Stimulated activated CD4-positive, alpha-beta T cell treated with anti-CD3 and anti-CD28 coated beads, Interleukin-4, amount 100 ng/mL, for 4 hours (primary cell): ENCODE data around the gene OSMR.

ENCODE experiments used
- DNase-seq, 2 experiments: peaks; one replicate each; pipeline ENCODE4 v3.0.0-alpha.2; 2020

OSMR gene

DNA sequence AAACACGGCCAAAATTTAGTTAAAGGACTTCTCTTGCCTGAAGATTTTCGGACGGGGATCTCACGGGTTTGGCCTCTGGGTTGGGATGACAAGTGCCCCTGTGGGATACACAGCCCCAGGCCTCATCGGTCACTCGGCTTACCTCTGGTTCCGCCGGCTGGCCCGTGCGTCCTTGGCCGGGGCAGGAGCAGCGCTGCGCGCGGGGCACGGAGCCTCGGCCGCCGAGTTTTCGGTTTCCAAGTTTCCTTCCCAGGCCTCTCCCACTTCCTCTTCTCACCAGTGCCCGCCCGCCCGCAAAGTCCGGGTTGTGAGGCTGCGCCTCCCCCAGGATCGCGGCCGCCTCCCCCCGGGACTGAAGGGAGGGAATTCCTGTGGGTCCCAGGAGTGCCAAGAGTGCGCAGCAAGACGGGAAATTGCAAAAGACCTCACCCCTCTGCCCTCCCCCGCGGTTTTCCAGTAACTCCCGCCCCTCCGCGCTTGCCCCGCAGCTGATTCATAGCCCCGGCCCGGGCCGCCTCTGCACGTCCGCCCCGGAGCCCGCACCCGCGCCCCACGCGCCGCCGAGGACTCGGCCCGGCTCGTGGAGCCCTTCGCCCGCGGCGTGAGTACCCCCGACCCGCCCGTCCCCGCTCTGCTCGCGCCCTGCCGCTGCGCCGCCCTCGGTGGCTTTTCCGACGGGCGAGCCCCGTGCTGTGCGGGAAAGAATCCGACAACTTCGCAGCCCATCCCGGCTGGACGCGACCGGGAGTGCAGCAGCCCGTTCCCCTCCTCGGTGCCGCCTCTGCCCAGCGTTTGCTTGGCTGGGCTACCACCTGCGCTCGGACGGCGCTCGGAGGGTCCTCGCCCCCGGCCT, at the start of gene OSMR:
Gene OSMR (plus strand): TSS at position 487 of the 853 bp plus-strand sequence. CDS start 23,033 bp downstream, outside the sequence.
- DNase-seq: peak; percentile 2 to 27

DNA sequence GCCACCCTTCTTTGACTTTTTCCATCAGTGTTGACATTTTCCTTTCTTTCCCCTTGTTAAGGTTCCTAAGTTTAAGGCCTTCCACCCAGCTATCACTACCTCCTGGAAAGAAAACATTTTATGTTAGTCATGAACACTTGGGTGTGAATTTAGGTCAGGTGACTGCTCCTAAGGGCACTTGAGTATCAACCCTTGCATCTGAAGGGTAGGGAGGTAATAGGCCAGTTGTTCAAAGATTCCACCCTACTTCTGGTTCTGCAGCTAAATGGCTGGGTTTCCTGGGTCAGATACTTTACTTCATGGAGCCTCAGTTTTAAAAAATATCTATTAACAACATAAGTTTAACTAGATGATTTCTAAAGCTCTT, 49.1 kb upstream of the OSMR start:
- no peak for DNase-seq

DNA sequence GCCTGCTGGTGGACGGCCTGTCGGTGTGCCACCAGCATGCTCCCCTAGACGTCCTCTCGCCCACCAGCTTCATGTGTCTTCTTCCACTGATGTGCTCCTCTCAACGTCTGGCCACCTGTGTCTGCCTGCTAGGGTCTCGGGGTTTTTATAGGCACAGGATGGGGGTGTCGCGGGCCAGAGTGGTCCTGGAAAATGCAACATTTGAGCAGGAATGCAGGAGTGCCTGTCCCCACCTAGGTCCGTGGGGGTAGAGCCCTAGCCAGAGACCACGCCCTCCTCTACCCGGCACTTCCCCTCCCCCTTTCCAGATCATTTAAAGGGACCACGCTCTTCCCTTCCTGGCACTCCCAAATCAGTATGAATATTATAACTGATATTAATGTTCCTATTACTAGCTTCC, 48.0 kb upstream of the OSMR start:
- DNase-seq: no peak

DNA sequence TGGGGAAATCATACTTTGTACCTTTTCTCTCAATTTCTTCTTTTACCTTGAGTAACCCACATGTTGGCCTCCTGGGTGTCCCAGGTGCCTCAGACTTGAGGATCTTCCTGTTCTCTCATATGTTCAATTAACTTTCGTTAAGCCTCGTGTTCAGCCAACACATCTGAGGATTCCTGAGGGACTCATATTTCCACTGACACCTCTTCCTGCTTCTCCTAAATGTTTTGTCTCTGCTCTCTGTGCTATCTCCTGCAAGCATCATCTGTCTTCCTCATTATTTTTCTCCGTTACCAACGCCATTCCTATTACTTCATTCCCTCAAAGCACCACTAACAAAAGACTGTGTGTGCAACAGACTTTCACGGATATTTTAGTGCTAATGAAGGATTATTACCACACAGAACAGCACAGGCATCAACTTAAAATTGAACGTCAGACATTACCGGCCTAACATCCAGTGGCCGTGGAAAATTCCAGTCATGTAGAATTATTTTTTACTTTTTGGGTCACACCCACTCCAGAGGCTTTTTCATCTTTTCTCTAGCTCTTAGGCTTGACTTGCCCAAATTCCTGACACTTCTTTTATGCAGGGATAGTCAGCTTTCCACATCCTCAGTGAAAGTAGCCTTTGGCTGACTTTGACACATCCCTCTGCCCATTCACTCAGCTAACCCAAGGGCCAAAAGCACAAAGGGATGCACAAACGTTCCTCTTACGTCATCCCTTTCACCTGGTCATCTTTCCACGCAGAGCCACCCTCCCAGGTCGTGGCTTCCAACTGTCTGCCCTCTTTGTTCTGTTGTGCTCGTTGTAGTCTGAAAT, 46.0 kb upstream of the OSMR start:
- DNase-seq: no peak

DNA sequence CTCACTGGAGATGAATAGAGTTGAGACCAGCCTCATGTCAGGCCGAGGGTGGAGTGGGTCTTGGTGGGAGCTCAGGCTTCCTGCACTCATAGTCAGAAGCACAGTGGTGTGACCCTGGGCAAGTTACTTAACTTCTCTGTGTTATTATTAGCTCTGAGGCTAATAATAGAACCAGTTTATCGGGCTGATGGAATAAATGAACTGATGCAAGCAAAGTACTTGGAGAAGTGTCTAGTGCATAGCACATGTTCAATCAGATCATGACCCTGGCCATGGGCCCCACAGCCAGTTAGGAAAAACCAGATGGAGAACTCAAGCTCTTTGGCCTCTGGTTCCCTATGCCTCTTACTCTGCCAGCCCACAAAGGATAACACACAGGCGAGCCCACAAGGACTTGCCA, 45.3 kb upstream of the OSMR start:
- no peak for DNase-seq

DNA sequence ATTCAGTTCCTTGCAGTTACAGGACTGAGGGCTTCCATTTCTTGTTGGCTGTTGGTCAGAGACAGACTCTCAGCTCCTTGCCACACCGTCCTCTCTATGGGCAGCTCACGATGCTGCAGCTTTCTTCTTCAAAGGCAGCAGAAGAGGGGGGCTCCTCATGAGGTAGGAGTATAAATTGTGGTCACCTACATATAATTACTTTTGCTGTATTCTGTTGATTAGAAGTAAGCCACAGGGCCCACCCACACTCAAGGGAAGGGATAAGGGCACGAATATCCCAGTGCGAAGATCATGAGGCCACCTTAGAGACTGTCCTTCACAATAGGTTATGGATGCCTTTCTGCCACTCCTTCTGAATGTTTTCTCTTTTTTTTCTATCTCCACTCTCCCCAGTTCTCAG, 43.7 kb upstream of the OSMR start:
- no peak for DNase-seq

DNA sequence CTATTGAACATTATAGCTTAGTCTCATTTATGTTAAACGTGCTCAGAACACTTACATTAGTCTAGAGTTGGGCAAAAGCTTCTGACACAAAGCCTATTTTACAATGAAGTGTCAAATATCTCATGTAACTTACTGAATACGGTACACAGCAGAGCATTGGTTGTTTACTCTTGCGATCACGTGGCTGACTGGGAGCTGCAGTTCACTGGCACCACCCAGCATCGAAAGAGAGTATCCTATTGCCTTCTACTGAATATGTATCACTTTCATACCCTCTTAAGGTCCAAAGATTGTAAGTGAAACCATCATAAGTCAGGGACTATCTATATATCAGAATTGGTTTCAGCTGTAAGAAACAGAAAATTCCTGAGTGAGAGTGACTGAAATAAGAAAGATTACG, 42.6 kb upstream of the OSMR start:
- no peak for DNase-seq

DNA sequence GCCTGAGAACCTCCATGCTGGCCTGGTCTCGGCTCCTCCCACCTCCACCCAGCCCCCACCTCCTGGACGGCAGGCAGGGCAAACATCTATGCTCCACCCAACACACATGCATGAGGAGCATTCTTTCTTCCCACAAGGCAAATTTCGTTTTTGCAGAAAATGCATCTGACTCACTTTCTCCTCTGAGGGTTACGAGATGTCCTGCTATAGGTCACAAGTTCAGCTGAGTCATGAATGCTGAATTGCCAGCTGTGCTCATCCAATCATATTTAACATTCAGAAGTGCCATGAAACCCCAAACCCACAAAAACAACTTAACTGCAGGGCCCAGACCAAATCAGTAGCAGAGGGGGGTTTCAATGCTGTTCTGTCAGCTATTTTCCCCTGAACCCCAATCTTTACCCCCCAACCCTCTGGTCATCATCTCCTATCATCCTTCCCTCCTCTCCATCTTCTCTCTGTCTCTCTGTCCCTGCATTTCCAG, 39.0 kb upstream of the OSMR start:
- DNase-seq: no peak

DNA sequence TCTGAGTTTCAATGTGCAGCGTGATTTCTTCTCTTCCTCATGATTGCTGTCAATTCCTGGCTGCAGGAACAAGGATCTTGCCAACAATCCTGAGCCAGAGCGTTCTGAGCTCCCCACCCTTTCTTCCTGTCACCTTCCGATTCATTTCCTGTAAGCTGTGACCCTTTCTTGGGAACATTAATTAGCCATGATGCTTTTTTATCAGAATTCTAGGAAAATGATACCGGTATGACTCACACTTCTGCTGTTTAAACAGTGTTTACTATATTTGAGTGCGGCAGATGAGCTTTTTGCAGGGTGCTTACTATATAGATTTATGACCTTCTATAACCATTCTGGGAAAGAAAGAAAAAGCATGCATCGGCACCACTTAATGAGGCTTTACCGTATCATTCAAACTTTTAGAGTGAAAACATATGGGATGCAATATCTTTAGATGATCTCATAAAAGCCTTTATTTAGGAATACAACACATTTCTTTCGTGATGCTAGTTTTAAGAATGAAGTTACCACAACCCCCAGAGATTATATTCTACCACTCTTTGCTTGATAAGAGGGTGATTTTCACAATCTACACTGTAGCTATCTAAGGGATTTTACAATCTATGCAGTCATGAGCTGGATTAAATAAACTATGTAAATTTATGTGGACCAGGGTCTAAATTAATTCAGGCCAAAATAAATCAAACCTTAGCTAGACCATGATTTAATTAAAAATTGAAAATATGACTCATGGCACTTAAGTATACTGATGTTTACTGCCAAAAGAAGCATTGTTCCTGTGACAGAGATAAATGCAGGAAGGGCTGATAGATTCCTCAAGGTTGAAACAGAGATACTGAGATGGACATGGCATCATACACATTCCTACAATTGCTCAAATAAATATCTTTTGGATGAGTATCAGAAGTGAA, 38.0 kb upstream of the OSMR start:
- no peak for DNase-seq

DNA sequence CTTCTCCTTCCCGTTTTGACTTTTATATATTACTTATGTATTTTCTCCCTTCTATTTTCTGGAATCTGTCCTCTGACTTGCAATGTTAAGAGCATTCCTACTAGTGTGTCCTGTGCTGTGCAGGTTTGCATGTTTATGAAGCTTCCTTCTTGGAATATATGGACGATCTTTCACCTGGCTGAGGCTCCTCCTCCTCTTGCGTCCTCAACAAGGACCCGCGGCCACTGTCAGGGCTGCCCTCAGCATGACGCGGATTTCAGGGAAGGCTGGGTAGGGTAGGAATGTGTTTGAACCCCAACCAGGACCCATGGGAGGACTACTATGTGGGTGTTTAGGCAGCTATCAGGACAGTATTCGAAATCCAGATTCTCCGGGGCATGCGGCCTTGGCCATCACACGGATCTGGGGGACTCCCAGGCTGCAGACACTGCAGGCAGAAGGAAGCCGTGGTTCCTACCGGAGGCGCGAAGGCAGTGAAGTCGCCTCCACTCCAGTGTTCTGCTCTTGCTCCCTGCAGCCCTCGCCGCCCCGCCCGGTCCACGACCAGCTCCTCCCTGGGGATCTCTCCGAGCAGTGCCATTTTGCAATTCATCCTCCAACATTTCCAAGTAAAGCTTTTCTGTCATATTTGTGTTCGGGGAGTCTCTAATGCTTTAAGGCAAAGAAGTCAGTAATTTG, 37.0 kb upstream of the OSMR start:
- DNase-seq: no peak

DNA sequence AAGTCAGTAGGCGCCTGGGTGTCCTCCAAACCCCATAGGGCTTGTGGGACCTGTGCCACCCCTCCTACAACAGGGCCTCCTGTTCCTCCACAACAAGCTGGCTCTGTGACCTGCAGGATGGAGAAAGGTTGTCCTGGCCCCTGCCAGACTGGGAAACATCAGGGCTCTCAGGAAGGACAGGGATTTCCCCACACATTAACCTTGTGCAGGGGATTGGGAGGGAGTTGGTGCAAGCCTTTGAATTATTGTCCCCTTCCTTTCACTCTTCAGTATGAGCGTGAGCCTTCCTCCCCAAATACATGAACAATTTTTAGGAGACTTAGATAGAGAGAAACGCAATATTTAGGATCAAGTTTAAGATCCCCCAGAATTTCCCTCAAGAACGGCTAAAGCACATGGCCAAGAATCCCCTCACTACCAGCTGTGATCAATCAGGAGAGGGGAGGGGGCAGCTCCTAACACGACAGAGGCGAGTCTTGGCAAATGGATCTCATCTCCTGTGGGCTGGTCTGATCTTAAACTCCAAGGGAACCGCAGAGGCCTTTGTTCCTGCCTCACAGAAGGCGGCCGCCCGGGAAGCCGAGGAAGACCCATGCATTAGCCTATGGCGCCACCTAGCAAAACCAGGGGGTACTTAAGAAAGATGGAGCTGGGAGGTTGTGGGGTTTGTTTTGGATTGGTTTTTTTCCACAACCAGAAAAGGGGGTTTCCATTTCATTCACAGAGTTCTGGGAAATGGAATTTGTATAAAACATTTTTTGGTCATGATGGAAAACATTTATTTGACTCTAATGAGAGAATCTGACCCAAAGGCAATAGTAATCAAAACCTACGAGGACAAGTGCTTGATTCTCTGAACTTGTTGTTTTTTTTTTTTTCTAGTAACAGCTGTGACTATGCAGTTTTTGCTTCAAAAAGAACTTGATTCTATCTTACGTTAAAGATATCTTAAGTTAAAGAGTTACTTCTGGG, 36.1 kb upstream of the OSMR start:
- DNase-seq: peak; percentile 9 to 29

DNA sequence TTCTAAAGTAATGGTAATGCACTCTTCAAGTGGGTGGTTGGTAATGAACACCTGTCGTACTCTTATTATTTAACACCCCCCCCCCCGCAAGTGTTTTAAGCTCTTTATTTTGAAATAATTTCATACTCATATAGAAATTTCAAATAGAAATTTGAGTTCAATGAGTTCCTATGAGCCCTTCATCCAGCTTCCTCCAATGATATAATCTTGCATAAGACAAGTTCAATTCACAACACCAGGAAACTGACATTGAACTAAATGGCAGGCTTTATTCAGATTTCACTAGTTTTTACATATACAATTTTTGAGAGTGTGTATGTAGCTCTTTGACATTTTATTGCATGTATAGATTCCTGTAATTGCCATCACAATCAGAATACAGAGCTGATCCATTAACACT, 30.9 kb upstream of the OSMR start:
- no peak for DNase-seq

DNA sequence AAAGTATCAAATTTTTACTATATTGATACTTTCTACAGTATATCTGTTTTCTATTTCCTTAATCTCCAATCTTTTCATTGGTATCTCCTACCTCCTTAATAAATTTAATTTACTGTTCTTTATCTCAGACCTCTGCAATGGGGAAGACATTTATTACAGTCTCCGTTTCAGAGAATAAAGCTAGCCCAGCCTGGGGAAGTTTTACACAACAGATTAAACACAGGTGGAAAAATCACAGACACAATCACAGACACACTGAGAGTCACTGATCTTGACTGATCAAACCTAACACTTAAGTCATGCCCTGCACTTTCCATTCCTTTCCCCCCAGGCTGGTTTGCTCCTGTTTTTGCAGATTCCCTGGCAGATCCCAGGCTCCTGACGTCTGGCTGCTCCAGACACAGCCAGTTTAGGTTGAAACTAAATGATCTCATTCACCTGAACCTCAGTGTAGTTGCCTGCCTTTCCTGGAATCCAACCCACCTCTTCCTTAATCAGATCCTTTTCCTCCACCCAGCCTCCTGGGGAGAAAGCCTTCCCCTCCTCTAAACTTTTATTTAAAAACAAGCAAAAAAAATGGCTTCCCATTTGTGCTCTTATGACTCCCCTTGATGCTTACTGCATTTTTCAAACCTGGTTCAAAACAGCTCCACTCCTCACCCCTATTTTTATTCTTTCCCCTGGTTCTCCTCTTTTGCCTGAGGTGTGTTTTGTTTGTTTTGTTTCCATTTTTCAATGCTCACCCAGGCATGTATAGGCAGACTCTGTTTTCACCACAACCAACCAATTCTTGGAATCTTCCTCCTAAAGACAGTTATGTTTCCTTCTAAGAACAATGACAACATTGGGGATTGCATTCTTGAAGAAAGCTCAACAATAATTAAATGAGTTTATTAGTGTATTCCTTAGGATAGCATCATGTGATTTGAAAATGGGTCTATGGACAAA, 29.5 kb upstream of the OSMR start:
- no peak for DNase-seq

DNA sequence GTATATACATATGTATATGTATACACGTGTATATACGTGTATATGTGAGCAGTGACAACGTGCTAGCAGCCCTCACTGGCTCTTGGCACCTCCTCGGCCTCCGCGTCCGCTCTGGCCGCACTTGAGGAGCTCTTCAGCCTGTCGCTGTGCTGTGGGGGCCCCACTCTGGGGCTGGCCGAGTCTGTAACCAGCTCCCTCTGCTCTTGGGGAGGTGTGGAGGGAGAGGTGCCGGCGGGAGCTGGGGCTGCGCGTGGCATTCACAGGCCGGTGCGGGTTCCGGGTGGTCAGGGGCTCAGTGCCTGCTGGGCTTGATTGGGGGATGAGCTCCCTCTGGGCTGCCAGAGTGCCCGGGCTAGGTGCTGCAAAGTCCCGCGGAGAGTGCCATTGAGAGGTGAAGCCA, 24.1 kb upstream of the OSMR start:
- DNase-seq: no peak

DNA sequence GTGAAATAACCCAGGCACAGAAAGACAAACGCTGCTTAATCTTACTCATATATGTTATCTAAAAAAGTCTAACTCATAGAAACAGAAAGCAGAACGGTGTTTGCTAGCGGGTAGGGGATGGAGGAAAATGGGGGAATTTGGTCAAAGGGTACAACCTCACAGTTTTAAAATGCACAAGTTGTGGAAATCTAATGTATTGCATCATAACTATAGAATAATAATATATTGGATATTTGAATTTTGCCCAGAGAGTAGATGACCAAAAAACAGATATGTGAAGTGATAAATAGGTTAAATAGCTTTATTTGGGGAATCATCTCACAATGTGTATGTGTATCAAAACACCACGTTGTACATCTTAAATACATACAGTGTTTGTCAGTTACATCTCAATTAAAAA, 22.3 kb upstream of the OSMR start:
- DNase-seq: no peak

DNA sequence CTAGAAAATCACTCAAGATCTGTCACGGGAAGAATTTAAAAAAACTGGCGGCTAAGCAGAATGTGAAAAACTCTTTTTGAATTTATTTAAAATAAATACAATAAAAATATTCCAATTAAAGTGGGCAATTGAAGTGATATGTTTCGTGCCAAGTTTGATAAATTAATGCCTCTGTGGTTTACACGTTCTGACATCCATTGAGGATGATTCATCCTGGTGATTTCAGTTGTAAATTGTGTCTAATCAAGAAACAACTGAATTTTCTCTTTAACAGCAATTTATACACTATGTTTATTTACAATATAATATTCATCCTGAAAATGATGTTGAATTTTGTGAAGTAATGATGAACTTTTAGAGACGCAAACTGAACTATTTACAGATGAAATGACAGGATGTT, 21.0 kb upstream of the OSMR start:
- DNase-seq: no peak

DNA sequence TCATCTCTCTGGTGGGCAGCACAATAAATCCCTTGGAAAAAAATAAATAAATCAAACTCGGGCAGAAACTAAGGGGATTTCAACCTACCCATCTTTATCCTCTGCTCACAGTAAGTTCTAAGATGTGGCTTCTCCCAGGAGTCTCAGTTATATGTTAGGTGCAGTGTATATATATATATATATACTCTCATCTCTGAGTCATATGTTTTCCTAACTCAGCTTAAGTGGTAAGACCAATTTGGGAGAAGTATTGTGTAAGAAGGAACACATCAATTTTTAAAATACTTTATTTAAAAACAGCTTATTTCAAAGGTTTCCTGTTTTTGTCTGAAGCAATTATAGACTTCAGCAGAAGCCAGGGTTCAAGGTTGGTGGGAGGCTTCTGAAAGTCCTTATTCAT, 20.3 kb upstream of the OSMR start:
- no peak for DNase-seq

DNA sequence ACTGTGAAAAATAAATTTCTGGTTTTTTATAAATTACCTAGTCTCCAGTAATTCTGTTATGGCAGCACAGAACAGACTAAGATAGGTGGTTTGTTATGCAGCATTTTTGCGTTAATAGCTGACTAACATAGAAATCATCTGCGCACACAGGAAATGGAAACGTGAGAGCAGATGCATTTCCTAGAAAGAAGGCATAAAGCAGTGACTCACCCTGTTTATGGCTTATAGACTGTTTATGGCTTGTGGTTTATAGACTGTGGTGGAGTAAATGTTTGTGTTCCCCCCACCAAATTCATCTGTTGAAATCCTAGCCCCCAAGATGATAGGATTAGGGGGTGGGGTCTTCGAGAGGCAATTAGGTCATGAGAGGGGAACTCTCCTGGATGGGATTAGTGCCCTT, 18.3 kb upstream of the OSMR start:
- no peak for DNase-seq

DNA sequence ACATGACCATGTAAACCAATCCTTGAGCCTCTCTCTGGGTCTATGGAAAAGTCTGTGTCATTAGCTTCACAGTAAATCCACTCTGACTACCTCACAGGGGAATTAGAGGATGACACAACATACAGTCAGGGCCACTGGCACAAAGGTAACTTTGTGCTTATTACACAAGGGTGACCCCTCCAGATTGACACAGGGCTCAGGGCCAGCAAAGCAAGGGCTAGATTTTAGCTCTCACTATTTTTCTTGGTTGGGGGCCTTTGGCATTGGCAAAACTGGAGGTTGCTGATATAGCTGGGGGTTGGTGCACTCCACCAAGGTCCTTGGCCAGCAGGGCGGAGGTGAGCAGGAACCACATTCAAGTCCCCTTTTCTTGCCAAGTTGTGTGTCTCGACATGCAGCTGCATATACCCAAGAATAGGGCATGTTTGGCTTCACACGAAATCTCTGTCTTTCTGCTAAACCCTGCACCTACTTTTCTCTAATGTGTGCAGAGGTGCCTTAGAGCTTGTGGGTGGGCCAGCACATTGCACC, 15.2 kb upstream of the OSMR start:
- DNase-seq: no peak

DNA sequence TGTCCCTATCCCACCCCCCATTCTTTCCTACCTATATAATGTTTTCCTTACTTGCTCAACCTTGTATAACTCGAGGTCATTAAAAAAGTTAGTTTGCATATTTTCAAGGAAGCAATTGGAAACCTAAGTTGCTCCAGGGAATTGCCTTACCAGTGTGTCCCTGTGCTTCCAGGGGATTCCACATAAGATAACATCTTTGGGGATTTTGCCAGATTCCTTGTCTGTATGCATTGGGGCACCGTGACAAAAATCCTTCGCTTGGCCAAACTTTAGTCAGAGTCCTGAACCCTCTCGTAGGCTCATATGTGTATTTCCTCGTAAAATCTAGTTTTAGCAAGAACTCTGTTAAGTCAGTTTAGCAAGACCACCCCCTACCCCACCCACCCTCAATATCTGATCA, 14.7 kb upstream of the OSMR start:
- DNase-seq: no peak
